OCI-LY7 (cell line): Measurements from ENCODE around the gene ICAM5. TPM values are rescaled to one million over a fixed set of nuclear protein-coding genes. Genes with fewer than 3 reads are reported as not detected.

Experiments used
- BruUV-seq: library from RNA; stranded (reverse); fragments of 400-500 nt; replicated peaks from 2 replicates; lab custom pipeline; 2021; lab: Mats Ljungman, UMichigan
- CTCF ChIA-PET: fragments of 300-600 bp; sonication (Branson Sonifier 250); formaldehyde crosslinking; loops from one replicate; lab custom pipeline; 2022; ENCODE audit warnings: antibody characterized with exemption; ENCODE audit not compliant: unreplicated experiment; lab: Charles Lee
- POLR2A ChIA-PET: fragments of 300-600 bp; sonication (Branson Sonifier 250); formaldehyde crosslinking; loops from one replicate; lab custom pipeline; 2022; ENCODE audit warnings: antibody characterized with exemption; lab: Charles Lee
- DNase-seq: peaks from one replicate; pipeline ENCODE4 v3.0.0-alpha.2; 2015; ENCODE audit warnings: low spot score
- H2AFZ ChIP-seq: fragments of 200-600 bp; sonication (generic), shearing (Covaris generic); 2 replicates; pipeline ENCODE4 v1.6.1; 2014; ENCODE audit warnings: mild to moderate bottlenecking, antibody characterized with exemption, low read length, moderate library complexity
- H3K27ac ChIP-seq: fragments of 200-600 bp; sonication (generic); 2 replicates; pipeline ENCODE4 v1.5.1; 2014; ENCODE audit warnings: mixed run types, low read depth, mild to moderate bottlenecking, moderate library complexity, low read length, inconsistent platforms; ENCODE audit not compliant: poor library complexity, severe bottlenecking
- H3K36me3 ChIP-seq: fragments of 200-600 bp; sonication (generic); 2 replicates; pipeline ENCODE4 v1.6.1; 2014; ENCODE audit warnings: mild to moderate bottlenecking, antibody characterized with exemption, low read length, moderate library complexity, mixed read lengths; ENCODE audit not compliant: insufficient read depth
- H3K4me1 ChIP-seq: fragments of 200-600 bp; sonication (generic); 2 replicates; pipeline ENCODE4 v1.5.1; 2014; ENCODE audit warnings: mild to moderate bottlenecking, low read length; ENCODE audit not compliant: insufficient read depth, poor library complexity, severe bottlenecking
- H3K4me2 ChIP-seq: fragments of 200-600 bp; sonication (generic); 2 replicates; pipeline ENCODE4 v1.6.1; 2014; ENCODE audit warnings: mild to moderate bottlenecking, low read length
- H3K4me3 ChIP-seq: fragments of 200-600 bp; sonication (generic); 2 replicates; pipeline ENCODE4 v1.5.1; 2014; ENCODE audit warnings: mild to moderate bottlenecking, low read depth, low read length; ENCODE audit not compliant: poor library complexity, severe bottlenecking
- H3K79me2 ChIP-seq: fragments of 200-600 bp; sonication (generic); 2 replicates; pipeline ENCODE4 v1.6.1; 2016; ENCODE audit warnings: low read depth, mild to moderate bottlenecking, low read length, moderate library complexity, mixed read lengths; ENCODE audit not compliant: insufficient read depth
- H3K9me2 ChIP-seq: fragments of 200-600 bp; sonication (generic); 2 replicates; pipeline ENCODE4 v1.6.1; 2016; ENCODE audit warnings: mild to moderate bottlenecking, low read length, mixed read lengths; ENCODE audit not compliant: insufficient read depth
- H3K9me3 ChIP-seq: fragments of 200-600 bp; sonication (generic); 2 replicates; pipeline ENCODE4 v1.6.1; 2014; ENCODE audit warnings: mild to moderate bottlenecking, mixed run types, low read length, mixed read lengths
- H4K20me1 ChIP-seq: fragments of 200-600 bp; sonication (generic); 2 replicates; pipeline ENCODE4 v1.6.1; 2014; ENCODE audit warnings: mild to moderate bottlenecking, antibody characterized with exemption, low read length, moderate library complexity, mixed read lengths; ENCODE audit not compliant: insufficient read depth
- CTCF ChIP-seq: fragments of 200-600 bp; sonication (generic); conservative IDR thresholded peaks from 2 replicates; pipeline ENCODE4 v1.5.1; 2014; ENCODE audit warnings: mild to moderate bottlenecking, antibody characterized with exemption, low read length, moderate library complexity, mixed read lengths
- EZH2phosphoT487 ChIP-seq: fragments of 200-600 bp; sonication (generic); IDR thresholded peaks from 2 replicates; pipeline ENCODE4 v1.6.1; 2018; ENCODE audit warnings: low read depth, borderline replicate concordance, mild to moderate bottlenecking, mixed run types, antibody characterized with exemption, low read length, moderate library complexity, mixed read lengths
- intact Hi-C: fragments of 100-400 bp; cut with micrococcal nuclease; formaldehyde crosslinking; loops from one replicate; pipeline ENCODE4 v1.10.0; 2022; ENCODE audit not compliant: unreplicated experiment
- total RNA-seq, 2 experiments: library from RNA; depleted of rRNA in 1 of 2; stranded (reverse); fragments of >200 nt in 1 of 2; shearing (Covaris generic) in 1 of 2; gene quantifications; 2 replicates each; pipeline ENCODE4 v1.2.3, GENCODE V29; 2014 to 2022

ICAM5 gene
- total RNA-seq, 2 experiments from 2014 or later, result 6.4 to 10.8 TPM

GRCh38 chr19:10246511-10246910 lies 43.2 kb upstream of the ICAM5 start:
- peak overlapping the region; percentile 0; the same call in 1 of the 2 replicates for H2AFZ ChIP-seq
- H3K4me3 ChIP-seq, result no peak overlapping the region
- no peak for TF ChIP-seq CTCF
- TF ChIP-seq EZH2phosphoT487, result no peak
- intact Hi-C loops, result no loop called here
- no peaks in the 10 kb centered on the region for H4K20me1 ChIP-seq
- no TSS peak for BruUV-seq
- no peaks in the 10 kb centered on the region for H3K9me2 ChIP-seq
- POLR2A ChIA-PET, result interaction anchor here (0.8 to 2.1 kb wide), 5 partner anchors 11 to 65 kb away, joined by 3 to 12 read pairs (median 3); no protein-coding TSS in a partner anchor
- no peaks in the 10 kb centered on the region for H3K36me3 ChIP-seq
- peaks cover 97% of the 10 kb centered on the region for H3K4me1 ChIP-seq
- H3K4me2 ChIP-seq, result peak overlapping the region; percentile 18
- peak overlapping the region; percentile 95 for H3K27ac ChIP-seq
- H3K79me2 ChIP-seq, result peaks cover 5% of the 10 kb centered on the region; the same call in 1 of the 2 replicates
- no peaks in the 10 kb centered on the region for H3K9me3 ChIP-seq
- peak; percentile 66 for DNase-seq
- CTCF ChIA-PET, result interaction anchor here (1.4 kb wide), 1 partner anchor 10 kb away, joined by 4 read pairs; no protein-coding TSS in a partner anchor

- peak; percentile 99 for DNase-seq
- Histone ChIP-seq H3K9me2 (no peaks in the 10 kb centered on the region), H3K4me3 (peak within 1 kb of the TSS; percentile 97), H3K4me2 (peak within 1 kb of the TSS; percentile 100), H3K36me3 (peaks cover 44% of the 10 kb centered on the region), H3K27ac (peak within 1 kb of the TSS; percentile 54), H3K4me1 (peaks cover 48% of the 10 kb centered on the region), H2AFZ (peak within 1 kb of the TSS; percentile 53; the same call in 1 of the 2 replicates), H3K9me3 (no peaks in the 10 kb centered on the region), H4K20me1 (peaks cover 18% of the 10 kb centered on the region), H3K79me2 (peaks cover 33% of the 10 kb centered on the region)
- ChIA-PET POLR2A (interaction anchor here (0.6 kb wide), 1 partner anchor 114 kb away, joined by 4 read pairs; no protein-coding TSS in a partner anchor), CTCF (no interaction called here)
- BruUV-seq, result no TSS peak
- intact Hi-C loops, result loop anchor here (2.0 to 5.0 kb wide), 3 partner anchors 35 to 75 kb away; partner anchors contain the start of gene DNMT1
- TF ChIP-seq CTCF (no peak), EZH2phosphoT487 (no peak)
These were observed 37.7 kb upstream of the ICAM5 start, which contains the start of gene MRPL4 for GRCh38 chr19:10251792-10252694. TSS of gene MRPL4 (plus strand) at chr19:10252214. CDS start at chr19:10252254, 40 bp downstream.
